GM19240 (cell line): ENCODE results near the gene SLC39A11.

ENCODE experiments used
- DNase-seq: peaks from one replicate; pipeline ENCODE4 v3.0.0; 2011; ENCODE audit warnings: low spot score; ENCODE audit not compliant: insufficient read length

The SLC39A11 gene

GRCh38 chr17:73043686-73044581 lies 48.6 kb downstream of the SLC39A11 start:
- DNase-seq, result no peak

- DNase-seq, result no peak
Measured at GRCh38 chr17:73042809-73043685, 49.4 kb downstream of the SLC39A11 start.

GRCh38 chr17:73042225-73042624 lies 50.3 kb downstream of the SLC39A11 start:
- DNase-seq, result no peak

- no peak for DNase-seq
Measured at GRCh38 chr17:73039282-73039681, 53.2 kb downstream of the SLC39A11 start.

- DNase-seq, result no peak
Measured at GRCh38 chr17:73031472-73031871, 61.0 kb downstream of the SLC39A11 start.

GRCh38 chr17:73030995-73031394 lies 61.5 kb downstream of the SLC39A11 start:
- DNase-seq, result no peak

- DNase-seq, result no peak
Measured at GRCh38 chr17:73030501-73030921, 62.0 kb downstream of the SLC39A11 start.

- no peak for DNase-seq
Measured at GRCh38 chr17:73029991-73030390, 62.5 kb downstream of the SLC39A11 start.

GRCh38 chr17:73029021-73029420 lies 63.5 kb downstream of the SLC39A11 start:
- no peak for DNase-seq

GRCh38 chr17:73028299-73028755 lies 64.2 kb downstream of the SLC39A11 start:
- no peak for DNase-seq

GRCh38 chr17:73027130-73027741 lies 65.3 kb downstream of the SLC39A11 start:
- no peak for DNase-seq

GRCh38 chr17:73025041-73025560 lies 67.4 kb downstream of the SLC39A11 start:
- no peak for DNase-seq

GRCh38 chr17:73023759-73024158 lies 68.7 kb downstream of the SLC39A11 start:
- no peak for DNase-seq

GRCh38 chr17:73022694-73023093 lies 69.8 kb downstream of the SLC39A11 start:
- DNase-seq, result no peak

- DNase-seq, result no peak
Measured at GRCh38 chr17:73021771-73022170, 70.7 kb downstream of the SLC39A11 start.

GRCh38 chr17:73020110-73020509 lies 72.4 kb downstream of the SLC39A11 start:
- no peak for DNase-seq

- DNase-seq, result no peak
Measured at GRCh38 chr17:73018599-73018998, 73.9 kb downstream of the SLC39A11 start.

- no peak for DNase-seq
Measured at GRCh38 chr17:73017658-73018057, 74.8 kb downstream of the SLC39A11 start.

GRCh38 chr17:73015722-73016276 lies 76.7 kb downstream of the SLC39A11 start:
- no peak for DNase-seq

GRCh38 chr17:73013816-73014663 lies 78.4 kb downstream of the SLC39A11 start:
- no peak for DNase-seq
